SK-N-SH (cell line): ENCODE measurements around the gene EXOSC2. TPM values are rescaled to one million over a fixed set of nuclear protein-coding genes. Genes with fewer than 3 reads are reported as not detected.

Source experiments
- CTCF ChIA-PET: fragments of 300-600, 350-600 bp; formaldehyde crosslinking; extraction: SDS; loops from one replicate; lab custom pipeline; 2021; lab: Yijun Ruan, JAX
- POLR2A ChIA-PET: fragments of 350-600 bp; sonication (Branson Sonifier 250); formaldehyde crosslinking; extraction: SDS; loops from one replicate; lab custom pipeline; 2020; ENCODE audit warnings: antibody characterized with exemption, inconsistent platforms; lab: Yijun Ruan, JAX
- DNase-seq: peaks from one replicate; pipeline ENCODE4 v3.0.0; 2012
- H2AFZ ChIP-seq: fragments of 200-600 bp; sonication (generic); 2 replicates; pipeline ENCODE4 v1.8.1; 2016; ENCODE audit warnings: antibody characterized with exemption, mild to moderate bottlenecking, low read depth
- H3F3A ChIP-seq: fragments of 200-600 bp; sonication (generic); replicated peaks from 2 replicates; pipeline ENCODE3; 2016; ENCODE audit warnings: antibody characterized with exemption, mild to moderate bottlenecking; ENCODE audit not compliant: insufficient read depth
- H3K27ac ChIP-seq, 2 experiments: fragments of 200-500 bp in 1 of 2; fragments of 200-600 bp in 1 of 2; sonication (Bioruptor generic) in 1 of 2; sonication (generic), shearing (Covaris generic) in 1 of 2; 2 replicates each; pipeline versions ENCODE4 v1.5.1 to v1.6.1; 2014 to 2016; ENCODE audit warnings: low read depth in 2 of 2, inconsistent platforms in 1 of 2, low read length in 1 of 2, mild to moderate bottlenecking in 1 of 2, mixed read lengths in 1 of 2
- H3K27me3 ChIP-seq: fragments of 200-600 bp; sonication (generic), shearing (Covaris generic); 2 replicates; pipeline ENCODE4 v1.6.1; 2016; ENCODE audit warnings: mixed run types; ENCODE audit not compliant: insufficient read depth
- H3K36me3 ChIP-seq, 2 experiments: fragments of 200-500 bp in 1 of 2; fragments of 200-600 bp in 1 of 2; sonication (Bioruptor generic) in 1 of 2; sonication (generic) in 1 of 2; replicated peaks in 1 of 2; 2 replicates each; pipeline versions ENCODE3 to v1.5.1; 2014 to 2016; ENCODE audit warnings: low read length in 1 of 2, mild to moderate bottlenecking in 1 of 2; ENCODE audit not compliant: insufficient read depth in 2 of 2, control insufficient read depth in 1 of 2
- H3K4me1 ChIP-seq, 2 experiments: fragments of 200-500 bp in 1 of 2; fragments of 200-600 bp in 1 of 2; sonication (Bioruptor generic) in 1 of 2; sonication (generic), shearing (Covaris generic) in 1 of 2; 2 replicates each; pipeline versions ENCODE4 v1.5.1 to v1.6.1; 2014 to 2016; ENCODE audit warnings: low read depth in 1 of 2, low read length in 1 of 2, mixed run types in 1 of 2; ENCODE audit not compliant: insufficient read depth in 2 of 2, control insufficient read depth in 1 of 2
- H3K4me2 ChIP-seq: fragments of 200-600 bp; sonication (generic), shearing (Covaris generic); 2 replicates; pipeline ENCODE4 v1.6.1; 2017; ENCODE audit warnings: mixed run types
- H3K4me3 ChIP-seq, 2 experiments: fragments of 200-500 bp in 1 of 2; fragments of 200-600 bp in 1 of 2; sonication (Bioruptor generic) in 1 of 2; sonication (generic), shearing (Covaris generic) in 1 of 2; 2 replicates each; pipeline versions ENCODE4 v1.5.1 to v1.8.1; 2014 to 2016; ENCODE audit warnings: low read depth in 2 of 2, inconsistent platforms in 1 of 2, low read length in 1 of 2, mild to moderate bottlenecking in 1 of 2, mixed read lengths in 1 of 2, moderate library complexity in 1 of 2
- H3K79me2 ChIP-seq: fragments of 200-600 bp; sonication (generic); 2 replicates; pipeline ENCODE4 v1.8.1; 2017; ENCODE audit warnings: mild to moderate bottlenecking; ENCODE audit not compliant: insufficient read depth
- H3K9ac ChIP-seq: fragments of 200-600 bp; sonication (generic); 2 replicates; pipeline ENCODE4 v1.6.1; 2017; ENCODE audit warnings: mixed run types
- H3K9me2 ChIP-seq: fragments of 200-600 bp; sonication (generic); 2 replicates; pipeline ENCODE4 v1.6.1; 2017; ENCODE audit warnings: mixed run types
- H3K9me3 ChIP-seq: fragments of 200-600 bp; sonication (generic); 2 replicates; pipeline ENCODE4 v1.6.1; 2017; ENCODE audit warnings: mixed run types, mild to moderate bottlenecking, moderate library complexity
- H4K20me1 ChIP-seq: fragments of 200-600 bp; sonication (generic); 2 replicates; pipeline ENCODE4 v1.6.1; 2017; ENCODE audit warnings: mild to moderate bottlenecking, mixed run types; ENCODE audit not compliant: insufficient read depth
- CTCF ChIP-seq: fragments of 200-600 bp; sonication (generic); IDR thresholded peaks from 2 replicates; pipeline ENCODE4 v1.6.1; 2017; ENCODE audit warnings: antibody characterized with exemption, mild to moderate bottlenecking, moderate library complexity
- ELF1 ChIP-seq: IDR thresholded peaks from 2 replicates; pipeline ENCODE4 v1.4.0; 2012
- EP300 ChIP-seq, 2 experiments: IDR thresholded peaks; 2 replicates each; pipeline versions ENCODE4 v1.4.0 to v1.6.1; 2012; ENCODE audit warnings: borderline replicate concordance in 1 of 2, low read depth in 1 of 2, low read length in 1 of 2
- EZH2phosphoT487 ChIP-seq: fragments of 200-600 bp; sonication (generic); IDR thresholded peaks from 2 replicates; pipeline ENCODE4 v1.6.1; 2017; ENCODE audit warnings: low read depth, mixed run types, mild to moderate bottlenecking, antibody characterized with exemption, moderate library complexity, borderline replicate concordance
- FOSL2 ChIP-seq: IDR thresholded peaks from 2 replicates; pipeline ENCODE4 v1.4.0; 2012; ENCODE audit warnings: low read depth, mild to moderate bottlenecking, moderate library complexity, borderline replicate concordance
- FOXJ3 ChIP-seq: sonication (generic); formaldehyde crosslinking; IDR thresholded peaks from 2 replicates; pipeline ENCODE4 v1.5.1; 2020; ENCODE audit warnings: mild to moderate bottlenecking, missing genetic modification reagents
- JUND ChIP-seq: IDR thresholded peaks from 2 replicates; pipeline ENCODE4 v1.4.0; 2012
- MAX ChIP-seq: IDR thresholded peaks from 2 replicates; pipeline ENCODE4 v1.4.0; 2012; ENCODE audit warnings: low read depth
- MEF2A ChIP-seq: IDR thresholded peaks from 2 replicates; pipeline ENCODE4 v1.4.0; 2012; ENCODE audit warnings: low read depth, borderline replicate concordance
- NFIC ChIP-seq: IDR thresholded peaks from 2 replicates; pipeline ENCODE4 v1.4.0; 2012; ENCODE audit warnings: borderline replicate concordance
- PBX3 ChIP-seq: IDR thresholded peaks from 2 replicates; pipeline ENCODE4; 2012
- RAD21 ChIP-seq: IDR thresholded peaks from 2 replicates; pipeline ENCODE4 v1.6.1; 2012; ENCODE audit warnings: mild to moderate bottlenecking, low read length
- RXRA ChIP-seq: IDR thresholded peaks from 2 replicates; pipeline ENCODE4 v1.4.0; 2012; ENCODE audit warnings: low read depth, mild to moderate bottlenecking, borderline replicate concordance
- TAF1 ChIP-seq: IDR thresholded peaks from 2 replicates; pipeline ENCODE4 v1.6.1; 2012; ENCODE audit warnings: low read depth, mild to moderate bottlenecking, low read length, moderate library complexity, borderline replicate concordance
- TCF12 ChIP-seq: IDR thresholded peaks from 2 replicates; pipeline ENCODE4 v1.4.0; 2012
- TEAD4 ChIP-seq: IDR thresholded peaks from 2 replicates; pipeline ENCODE4 v1.4.0; 2012; ENCODE audit warnings: mild to moderate bottlenecking, borderline replicate concordance; ENCODE audit not compliant: insufficient read depth
- YY1 ChIP-seq: IDR thresholded peaks from 2 replicates; pipeline ENCODE4 v1.4.0; 2012; ENCODE audit warnings: low read depth, mild to moderate bottlenecking
- ZBTB33 ChIP-seq: IDR thresholded peaks from 2 replicates; pipeline ENCODE4 v1.4.0; 2012; ENCODE audit warnings: low read depth, borderline replicate concordance
- WGBS: methylation state at CpG from one replicate; pipeline ENCODE4 v1.1.6; 2017; ENCODE audit warnings: low lambda C conversion rate; 5-methylcytosine and 5-hydroxymethylcytosine counted together
- polyA plus RNA-seq, 3 experiments: library from polyadenylated mRNA; depleted of rRNA; stranded (reverse); fragments of >200 nt; gene quantifications; 2 replicates each; pipeline ENCODE4 v1.2.3, GENCODE V29; 2012

Gene EXOSC2
- polyA plus RNA-seq, 1 of the 3 experiments (the other 2 are of a cell fraction): 28.7 TPM

- TF ChIP-seq YY1: no peak
- no peak for TF ChIP-seq PBX3
- TF ChIP-seq TAF1: no peak
- no peak for TF ChIP-seq NFIC
- no peak for TF ChIP-seq MAX
- no peak for TF ChIP-seq EZH2phosphoT487
- no peak for TF ChIP-seq FOXJ3
- no peak for TF ChIP-seq TEAD4
These were observed 50.1 kb downstream of the EXOSC2 start (continued) for GRCh38 chr9:130743656-130744055.

- peak overlapping the region; percentile 18; the same call in 1 of the 2 replicates for H3K9ac ChIP-seq
- H3K79me2 ChIP-seq: peaks cover 75% of the 10 kb centered on the region; the same call in 1 of the 2 replicates
- H3K27ac ChIP-seq: peak overlapping the region in 1 of 2 experiments; percentile 59; a peak in 2 of 4 replicates
- no peaks in the 10 kb centered on the region for H3K9me3 ChIP-seq
- H3F3A ChIP-seq: peaks cover 8% of the 10 kb centered on the region
- H4K20me1 ChIP-seq: no peaks in the 10 kb centered on the region
- DNase-seq: no peak
- no peak overlapping the region for H3K4me3 ChIP-seq
- H3K4me1 ChIP-seq: peaks cover 4 to 8% of the 10 kb centered on the region in 2 experiments; a peak in 2 of 4 replicates
- WGBS: 97% methylated on average over 5 of the region's 5 CpGs
- H3K9me2 ChIP-seq: no peaks in the 10 kb centered on the region
- ChIA-PET CTCF (no interaction called here), POLR2A (no interaction called here)
- H3K27me3 ChIP-seq: no peaks in the 10 kb centered on the region
- no peak overlapping the region for H2AFZ ChIP-seq
- no peaks in the 10 kb centered on the region for H3K36me3 ChIP-seq
- no peak overlapping the region for H3K4me2 ChIP-seq
- TF ChIP-seq NFIC (no peak), ELF1 (no peak), ZBTB33 (no peak), JUND (no peak), MAX (no peak)
These were observed 51.7 kb downstream of the EXOSC2 start for GRCh38 chr9:130745210-130745800.

- H3K27ac ChIP-seq: peak overlapping the region in 1 of 2 experiments; percentile 59; a peak in 2 of 4 replicates
- CTCF ChIA-PET: interaction anchor here (0.6 kb wide), 1 partner anchor 313 kb away, joined by 3 read pairs; no protein-coding TSS in a partner anchor
- H2AFZ ChIP-seq: no peak overlapping the region
- WGBS: 73% methylated on average over 5 of the region's 5 CpGs
- peak overlapping the region; percentile 18; the same call in 1 of the 2 replicates for H3K9ac ChIP-seq
- H3K9me3 ChIP-seq: no peaks in the 10 kb centered on the region
- no peaks in the 10 kb centered on the region for H3K27me3 ChIP-seq
- peaks cover 73% of the 10 kb centered on the region; the same call in 1 of the 2 replicates for H3K79me2 ChIP-seq
- POLR2A ChIA-PET: no interaction called here
- no peak overlapping the region for H3K4me3 ChIP-seq
- H3K4me1 ChIP-seq: peaks cover 4 to 8% of the 10 kb centered on the region in 2 experiments; a peak in 2 of 4 replicates
- peaks cover 8% of the 10 kb centered on the region for H3F3A ChIP-seq
- no peak overlapping the region for H3K4me2 ChIP-seq
- no peaks in the 10 kb centered on the region for H4K20me1 ChIP-seq
- no peaks in the 10 kb centered on the region for H3K36me3 ChIP-seq
- no peak for DNase-seq
- no peaks in the 10 kb centered on the region for H3K9me2 ChIP-seq
- TF ChIP-seq NFIC: no peak
- TF ChIP-seq TCF12: no peak
- TF ChIP-seq EP300 (IDR thresholded peaks at IDR 0.05; ENCODE audit: borderline replicate concordance in 1 of 2, low read depth in 1 of 2, low read length in 1 of 2): no peak
- no peak for TF ChIP-seq MEF2A
- TF ChIP-seq RXRA: no peak
- TF ChIP-seq CTCF: no peak
- TF ChIP-seq FOSL2: no peak
- no peak for TF ChIP-seq RAD21
- no peak for TF ChIP-seq PBX3
These were observed 52.2 kb downstream of the EXOSC2 start for GRCh38 chr9:130745829-130746228.
